GM23248 (cell line): Measurements from ENCODE around the gene XRCC4.

Experiments
- EZH2 ChIP-seq: fragments of 200-600 bp; sonication (generic); IDR thresholded peaks from 2 replicates; pipeline ENCODE4 v1.6.1; 2018; ENCODE audit warnings: antibody characterized with exemption, mild to moderate bottlenecking; ENCODE audit not compliant: insufficient read depth, poor library complexity, severe bottlenecking
- EZH2phosphoT487 ChIP-seq: fragments of 200-600 bp; sonication (generic); IDR thresholded peaks from 2 replicates; pipeline ENCODE4 v1.6.1; 2018; ENCODE audit warnings: antibody characterized with exemption, moderate library complexity, mild to moderate bottlenecking, low read depth; ENCODE audit not compliant: insufficient read depth

GRCh38 chr5:83368835-83369234 is 291.5 kb downstream of the XRCC4 start:
- TF ChIP-seq EZH2phosphoT487 (no peak), EZH2 (no peak)
